Measurements from ENCODE around the gene OR6J1.

OR6J1 gene

DNA sequence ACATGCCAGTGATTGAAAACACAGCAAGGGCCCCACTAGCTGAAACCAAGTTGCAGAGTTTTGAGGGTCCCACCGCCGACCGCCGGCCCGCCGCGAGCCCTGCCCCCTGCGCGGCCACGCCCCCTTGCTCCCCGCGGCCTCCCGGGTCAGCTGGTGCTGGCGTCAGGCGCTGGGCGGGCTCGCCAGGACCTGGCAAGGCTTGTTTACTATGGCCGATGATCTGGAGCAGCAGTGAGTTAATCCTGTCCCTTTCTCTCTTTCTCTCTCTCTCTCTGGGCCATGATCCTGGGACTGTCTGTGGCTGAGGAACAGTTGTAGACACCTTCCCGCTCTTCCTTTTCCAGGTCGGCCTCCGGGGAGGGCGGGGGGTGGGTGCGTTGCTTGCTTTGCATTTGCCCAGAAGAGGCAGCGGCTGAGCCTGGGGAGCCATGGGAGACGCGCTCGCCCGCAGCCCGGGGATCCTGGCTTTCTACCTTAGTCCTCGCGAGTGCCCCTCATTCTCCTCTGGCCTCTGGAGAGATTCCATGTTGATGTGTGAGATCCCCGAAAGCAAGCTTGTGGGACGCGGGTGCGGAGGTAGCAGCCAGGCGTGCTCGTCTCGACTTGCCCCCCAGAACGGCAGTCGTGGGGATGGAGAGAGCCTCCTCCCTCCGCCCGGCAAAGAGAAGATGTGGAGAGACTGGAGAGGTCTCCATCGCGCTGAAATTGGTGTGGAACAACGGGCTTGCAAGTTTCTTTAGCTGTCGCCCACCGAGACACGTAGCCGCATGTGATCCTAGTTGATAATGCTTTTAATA, 45.9 kb downstream of the OR6J1 start, which contains the start of gene ABHD4:
TSS of gene ABHD4 (plus strand) at position 202 of the 797 bp plus-strand sequence. CDS start at position 209, 7 bp downstream.
- peaks cover 31% of the 10 kb centered on the region for H3K4me1 ChIP-seq (ENCODE audit: low read length)
- H3K9ac ChIP-seq (ENCODE audit: low read length): peak within 1 kb of the TSS; percentile 96
- H3K9me3 ChIP-seq (replicated peaks; ENCODE audit: insufficient read depth, low read length): no peaks in the 10 kb centered on the region
- peaks cover 28% of the 10 kb centered on the region for H3F3A ChIP-seq (ENCODE audit: insufficient read depth, low read length)
- peak within 1 kb of the TSS; percentile 97 for H3K4me2 ChIP-seq (ENCODE audit: low read depth, low read length)
- H3K27me3 ChIP-seq (replicated peaks; ENCODE audit: insufficient read depth, low read length): no peaks in the 10 kb centered on the region
- peak within 1 kb of the TSS; percentile 94 for H3K27ac ChIP-seq (ENCODE audit: low read length)
- H3K79me2 ChIP-seq (ENCODE audit: low read length): peaks cover 47% of the 10 kb centered on the region
- H2AFZ ChIP-seq (ENCODE audit: low read length): peak within 1 kb of the TSS; percentile 43
- TF ChIP-seq, protein P1, sequence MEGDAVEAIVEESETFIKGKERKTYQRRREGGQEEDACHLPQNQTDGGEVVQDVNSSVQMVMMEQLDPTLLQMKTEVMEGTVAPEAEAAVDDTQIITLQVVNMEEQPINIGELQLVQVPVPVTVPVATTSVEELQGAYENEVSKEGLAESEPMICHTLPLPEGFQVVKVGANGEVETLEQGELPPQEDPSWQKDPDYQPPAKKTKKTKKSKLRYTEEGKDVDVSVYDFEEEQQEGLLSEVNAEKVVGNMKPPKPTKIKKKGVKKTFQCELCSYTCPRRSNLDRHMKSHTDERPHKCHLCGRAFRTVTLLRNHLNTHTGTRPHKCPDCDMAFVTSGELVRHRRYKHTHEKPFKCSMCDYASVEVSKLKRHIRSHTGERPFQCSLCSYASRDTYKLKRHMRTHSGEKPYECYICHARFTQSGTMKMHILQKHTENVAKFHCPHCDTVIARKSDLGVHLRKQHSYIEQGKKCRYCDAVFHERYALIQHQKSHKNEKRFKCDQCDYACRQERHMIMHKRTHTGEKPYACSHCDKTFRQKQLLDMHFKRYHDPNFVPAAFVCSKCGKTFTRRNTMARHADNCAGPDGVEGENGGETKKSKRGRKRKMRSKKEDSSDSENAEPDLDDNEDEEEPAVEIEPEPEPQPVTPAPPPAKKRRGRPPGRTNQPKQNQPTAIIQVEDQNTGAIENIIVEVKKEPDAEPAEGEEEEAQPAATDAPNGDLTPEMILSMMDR (IDR thresholded peaks at IDR 0.05; ENCODE audit: low read length): no peak
- no peak for TF ChIP-seq EZH2phosphoT487 (IDR thresholded peaks at IDR 0.05; ENCODE audit: low read length)
- TF ChIP-seq EZH2 (optimal IDR thresholded peaks at IDR 0.05; ENCODE audit: low read depth, low read length): no peak
- no peaks in the 10 kb centered on the region for H3K36me3 ChIP-seq (replicated peaks; ENCODE audit: insufficient read depth, low read length)
- H3K9me2 ChIP-seq (replicated peaks; ENCODE audit: insufficient read depth, low read length): no peaks in the 10 kb centered on the region
- H4K20me1 ChIP-seq (ENCODE audit: insufficient read depth, low read length): no peaks in the 10 kb centered on the region
- H3K4me3 ChIP-seq (ENCODE audit: low read length): peak within 1 kb of the TSS; percentile 92
- DNase-seq: peak; percentile 60

DNA sequence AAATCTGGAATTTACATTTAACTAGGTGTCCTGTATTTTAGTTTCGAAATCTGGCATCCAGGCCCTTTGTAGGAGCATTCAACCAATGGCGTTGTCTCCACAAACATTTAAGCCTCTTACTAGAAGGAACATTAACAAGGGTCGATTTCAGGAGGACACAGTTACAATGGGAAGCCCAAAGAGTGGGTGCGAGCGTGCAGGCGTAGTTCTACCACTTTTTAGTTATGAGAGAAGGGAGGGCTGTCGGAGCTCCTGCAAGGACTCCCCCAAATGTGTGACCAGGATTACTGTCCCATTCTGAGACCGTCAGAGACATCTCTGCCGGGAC, 46.4 kb downstream of the OR6J1 start:
- Histone ChIP-seq H3F3A (ENCODE audit: insufficient read depth, low read length) (peaks cover 28% of the 10 kb centered on the region), H3K36me3 (replicated peaks; ENCODE audit: insufficient read depth, low read length) (no peaks in the 10 kb centered on the region), H3K27ac (ENCODE audit: low read length) (peak overlapping the region; percentile 94; the same call in 1 of the 2 replicates), H3K9me2 (replicated peaks; ENCODE audit: insufficient read depth, low read length) (no peaks in the 10 kb centered on the region), H4K20me1 (ENCODE audit: insufficient read depth, low read length) (no peaks in the 10 kb centered on the region), H3K4me1 (ENCODE audit: low read length) (peaks cover 31% of the 10 kb centered on the region), H3K9ac (ENCODE audit: low read length) (peak overlapping the region; percentile 96), H3K9me3 (replicated peaks; ENCODE audit: insufficient read depth, low read length) (no peaks in the 10 kb centered on the region), H3K4me2 (ENCODE audit: low read depth, low read length) (peak overlapping the region; percentile 97; the same call in 1 of the 2 replicates), H3K79me2 (ENCODE audit: low read length) (peaks cover 41% of the 10 kb centered on the region), H2AFZ (ENCODE audit: low read length) (peak overlapping the region; percentile 43), H3K27me3 (replicated peaks; ENCODE audit: insufficient read depth, low read length) (no peaks in the 10 kb centered on the region), H3K4me3 (ENCODE audit: low read length) (peak overlapping the region; percentile 92)
- no peak for DNase-seq
- TF ChIP-seq, protein P1 (IDR thresholded peaks at IDR 0.05; ENCODE audit: low read length): no peak
- TF ChIP-seq EZH2phosphoT487 (IDR thresholded peaks at IDR 0.05; ENCODE audit: low read length): no peak
- TF ChIP-seq EZH2 (optimal IDR thresholded peaks at IDR 0.05; ENCODE audit: low read depth, low read length): no peak

- Histone ChIP-seq H3K36me3 (replicated peaks; ENCODE audit: insufficient read depth, low read length) (no peaks in the 10 kb centered on the region), H2AFZ (ENCODE audit: low read length) (no peak overlapping the region), H3K9ac (ENCODE audit: low read length) (no peak overlapping the region; the same call in 1 of the 2 replicates), H3K79me2 (ENCODE audit: low read length) (peaks cover 36% of the 10 kb centered on the region), H3K4me2 (ENCODE audit: low read depth, low read length) (peak overlapping the region; percentile 97; the same call in 1 of the 2 replicates), H3K27ac (ENCODE audit: low read length) (no peak overlapping the region), H4K20me1 (ENCODE audit: insufficient read depth, low read length) (no peaks in the 10 kb centered on the region), H3K27me3 (replicated peaks; ENCODE audit: insufficient read depth, low read length) (no peaks in the 10 kb centered on the region), H3K9me3 (replicated peaks; ENCODE audit: insufficient read depth, low read length) (no peaks in the 10 kb centered on the region), H3F3A (ENCODE audit: insufficient read depth, low read length) (peaks cover 28% of the 10 kb centered on the region), H3K4me1 (ENCODE audit: low read length) (peaks cover 29% of the 10 kb centered on the region), H3K4me3 (ENCODE audit: low read length) (peak overlapping the region; percentile 92), H3K9me2 (replicated peaks; ENCODE audit: insufficient read depth, low read length) (no peaks in the 10 kb centered on the region)
- DNase-seq: no peak
- TF ChIP-seq EZH2phosphoT487 (IDR thresholded peaks at IDR 0.05; ENCODE audit: low read length) (no peak), EZH2 (optimal IDR thresholded peaks at IDR 0.05; ENCODE audit: low read depth, low read length) (no peak)
- TF ChIP-seq, protein P1 (IDR thresholded peaks at IDR 0.05; ENCODE audit: low read length): no peak
Measured at GRCh38 chr14:22597265-22597664, 46.9 kb downstream of the OR6J1 start.

Measured in MM.1S (cell line).